ENCODE results near the gene NBEAL2. TPM values are rescaled to one million over a fixed set of nuclear protein-coding genes. Genes with fewer than 3 reads are reported as not detected.

Gene NBEAL2
- total and polyA plus RNA-seq, 7 donors = 5.4 to 13.0 (median 7.4) TPM

- TF ChIP-seq, protein P1, sequence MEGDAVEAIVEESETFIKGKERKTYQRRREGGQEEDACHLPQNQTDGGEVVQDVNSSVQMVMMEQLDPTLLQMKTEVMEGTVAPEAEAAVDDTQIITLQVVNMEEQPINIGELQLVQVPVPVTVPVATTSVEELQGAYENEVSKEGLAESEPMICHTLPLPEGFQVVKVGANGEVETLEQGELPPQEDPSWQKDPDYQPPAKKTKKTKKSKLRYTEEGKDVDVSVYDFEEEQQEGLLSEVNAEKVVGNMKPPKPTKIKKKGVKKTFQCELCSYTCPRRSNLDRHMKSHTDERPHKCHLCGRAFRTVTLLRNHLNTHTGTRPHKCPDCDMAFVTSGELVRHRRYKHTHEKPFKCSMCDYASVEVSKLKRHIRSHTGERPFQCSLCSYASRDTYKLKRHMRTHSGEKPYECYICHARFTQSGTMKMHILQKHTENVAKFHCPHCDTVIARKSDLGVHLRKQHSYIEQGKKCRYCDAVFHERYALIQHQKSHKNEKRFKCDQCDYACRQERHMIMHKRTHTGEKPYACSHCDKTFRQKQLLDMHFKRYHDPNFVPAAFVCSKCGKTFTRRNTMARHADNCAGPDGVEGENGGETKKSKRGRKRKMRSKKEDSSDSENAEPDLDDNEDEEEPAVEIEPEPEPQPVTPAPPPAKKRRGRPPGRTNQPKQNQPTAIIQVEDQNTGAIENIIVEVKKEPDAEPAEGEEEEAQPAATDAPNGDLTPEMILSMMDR (IDR thresholded peaks at IDR 0.05) = no peak
- Histone ChIP-seq H3K36me3 (ENCODE audit: insufficient read depth in 1 of 2, low read depth in 1 of 2) (peaks cover 0 to 4% of the 10 kb centered on the region in 2 donors), H3K4me3 (peak overlapping the region; percentile 4), H3K9me3 (no peaks in the 10 kb centered on the region), H3K27ac (peak overlapping the region; percentile 95), H3K4me1 (peaks cover 99% of the 10 kb centered on the region), H3K27me3 (ENCODE audit: insufficient read depth in 3 of 3, low read length in 2 of 3) (no peaks in the 10 kb centered on the region)
- DNase-seq (peak; percentile 54 to 77), ATAC-seq (no peak)
- WGBS, 3 donors = 31 to 34% (median 33%) methylated on average over 6 of the region's 6 CpGs
- intact Hi-C loops (cut with DNase I) = no loop called here
Observed at GRCh38 chr3:46931631-46932331, 47.7 kb upstream of the NBEAL2 start.

DNA sequence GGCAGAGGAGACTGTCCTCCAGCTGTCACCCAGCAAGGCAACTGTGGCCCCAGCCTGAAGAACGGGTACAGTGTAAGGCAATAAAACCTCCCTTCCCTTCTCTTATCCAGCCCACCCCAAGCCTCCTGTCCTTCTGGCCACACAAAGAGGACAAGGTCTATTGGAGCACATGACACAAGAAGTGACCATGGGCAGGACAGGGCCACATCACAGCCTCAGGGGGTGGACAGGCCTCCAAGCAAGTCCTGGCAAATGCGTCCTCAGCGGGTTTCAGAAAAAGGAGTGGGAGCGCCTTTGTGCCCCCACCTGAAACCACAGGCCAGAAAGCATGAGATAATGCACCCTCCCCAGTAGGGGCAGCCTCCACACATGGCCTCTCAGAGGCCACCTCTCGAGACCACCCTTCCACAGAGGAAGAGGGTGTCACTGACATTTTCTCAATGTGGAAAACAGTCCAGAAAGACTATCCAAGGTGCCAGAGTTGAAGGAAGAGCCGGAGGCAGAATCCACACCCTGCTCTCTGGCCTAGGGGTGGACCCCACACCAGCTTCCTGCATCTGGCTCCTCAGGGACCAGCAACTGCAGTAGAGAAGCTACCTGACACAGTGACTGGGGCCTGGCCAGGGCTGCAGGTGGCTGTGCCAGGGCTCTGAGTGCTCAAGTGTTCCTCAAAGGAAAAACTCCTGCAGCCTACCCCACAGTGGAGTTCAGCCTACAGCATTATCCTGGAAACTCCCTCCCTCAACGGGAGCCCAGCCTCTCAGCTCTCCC is 46.8 kb upstream of the NBEAL2 start:
- Histone ChIP-seq H3K36me3 (ENCODE audit: insufficient read depth in 1 of 2, low read depth in 1 of 2) (peaks cover 0 to 10% of the 10 kb centered on the region in 2 donors), H3K4me3 (no peak overlapping the region), H3K27ac (peak overlapping the region; percentile 95), H3K4me1 (peaks cover 98% of the 10 kb centered on the region), H3K9me3 (no peaks in the 10 kb centered on the region), H3K27me3 (ENCODE audit: insufficient read depth in 3 of 3, low read length in 2 of 3) (no peaks in the 10 kb centered on the region)
- intact Hi-C loops (cut with DNase I) = no loop called here
- TF ChIP-seq, protein P1 (IDR thresholded peaks at IDR 0.05) = no peak
- ATAC-seq (no peak), DNase-seq (peak in 1 of 2 donors; percentile 33)
- WGBS, 3 donors = 59 to 67% (median 60%) methylated on average over 7 of the region's 7 CpGs

DNA sequence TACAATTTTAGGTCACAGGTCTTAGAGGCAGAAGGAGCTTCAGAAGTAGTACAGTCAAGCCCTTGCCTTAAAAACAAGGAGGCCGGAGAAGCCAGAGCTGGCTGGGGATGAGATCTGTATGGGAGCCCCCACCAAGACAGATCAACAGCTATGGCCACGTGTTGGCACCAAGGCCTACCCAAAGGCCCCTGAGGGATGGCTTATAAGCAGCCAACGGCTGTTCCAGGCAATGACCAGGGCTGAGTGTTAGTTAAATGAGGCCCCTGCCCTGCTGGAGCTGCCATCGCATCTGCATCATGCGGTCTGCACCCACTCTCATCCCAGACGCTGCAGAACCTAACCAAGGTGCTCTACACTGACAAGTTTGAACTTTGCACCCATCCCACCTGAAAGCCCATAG is 46.2 kb upstream of the NBEAL2 start:
- WGBS, 3 donors = 45 to 55% (median 49%) methylated on average over 6 of the region's 6 CpGs
- Histone ChIP-seq H3K36me3 (ENCODE audit: insufficient read depth in 1 of 2, low read depth in 1 of 2) (peaks cover 0 to 13% of the 10 kb centered on the region in 2 donors), H3K27me3 (ENCODE audit: insufficient read depth in 3 of 3, low read length in 2 of 3) (no peaks in the 10 kb centered on the region), H3K9me3 (no peaks in the 10 kb centered on the region), H3K4me3 (no peak overlapping the region), H3K4me1 (peaks cover 98% of the 10 kb centered on the region), H3K27ac (peak overlapping the region; percentile 95)
- TF ChIP-seq, protein P1 (IDR thresholded peaks at IDR 0.05) = no peak
- DNase-seq (peak in 1 of 2 donors; percentile 48), ATAC-seq (no peak)
- intact Hi-C loops (cut with DNase I) = no loop called here

- intact Hi-C loops (cut with DNase I) = no loop called here
- H3K4me3 ChIP-seq = no peak overlapping the region
- H3K36me3 ChIP-seq (ENCODE audit: insufficient read depth in 1 of 2, low read depth in 1 of 2) = peaks cover 0 to 13% of the 10 kb centered on the region in 2 donors
- peak in 1 of 2 donors; percentile 54 for DNase-seq
- H3K27me3 ChIP-seq (ENCODE audit: insufficient read depth in 3 of 3, low read length in 2 of 3) = no peaks in the 10 kb centered on the region
- WGBS, 3 donors = 27 to 28% (median 28%) methylated on average over 2 of the region's 2 CpGs
- ATAC-seq = no peak
- no peaks in the 10 kb centered on the region for H3K9me3 ChIP-seq
- peaks cover 95% of the 10 kb centered on the region for H3K4me1 ChIP-seq
- TF ChIP-seq, protein P1 (IDR thresholded peaks at IDR 0.05) = no peak
- H3K27ac ChIP-seq = peak overlapping the region; percentile 77
Observed at GRCh38 chr3:46934072-46934471, 45.4 kb upstream of the NBEAL2 start.

Data from psoas muscle (tissue), 8 donors.